Neural cell (in vitro differentiated cells): ENCODE results near the gene SLC2A10. TPM values are rescaled to one million over a fixed set of nuclear protein-coding genes. Genes with fewer than 3 reads are reported as not detected.

ENCODE experiments used
- H2AFZ ChIP-seq: fragments of 200-600, 300-800 bp; sonication (generic), shearing (Covaris generic); 2 replicates; pipeline ENCODE4 v1.6.0; 2014; ENCODE audit warnings: low read depth, mild to moderate bottlenecking, antibody characterized with exemption, low read length, moderate library complexity
- H3F3A ChIP-seq: fragments of 200-600 bp; shearing (Covaris generic); 2 replicates; pipeline ENCODE4 v1.6.1; 2016; ENCODE audit warnings: mild to moderate bottlenecking, moderate library complexity, mixed read lengths, antibody characterized with exemption, low read length; ENCODE audit not compliant: insufficient read depth, poor library complexity, severe bottlenecking
- H3K27ac ChIP-seq: fragments of 200-600, 300-800 bp; sonication (generic), shearing (Covaris generic); 2 replicates; pipeline ENCODE4 v1.5.1; 2014; ENCODE audit warnings: mild to moderate bottlenecking, low read length, moderate library complexity
- H3K27me3 ChIP-seq: fragments of 300-800, 200-600 bp; sonication (generic), shearing (Covaris generic); 2 replicates; pipeline ENCODE4 v1.6.0; 2014; ENCODE audit warnings: mild to moderate bottlenecking, low read depth, low read length, moderate library complexity; ENCODE audit not compliant: insufficient read depth
- H3K36me3 ChIP-seq: fragments of 300-800, 200-600 bp; sonication (generic), shearing (Covaris generic); 2 replicates; pipeline ENCODE4 v1.5.1; 2014; ENCODE audit warnings: mild to moderate bottlenecking, antibody characterized with exemption, low read length, moderate library complexity; ENCODE audit not compliant: insufficient read depth
- H3K4me2 ChIP-seq: fragments of 300-800, 200-600 bp; sonication (generic), shearing (Covaris generic); 2 replicates; pipeline ENCODE4 v1.6.0; 2014; ENCODE audit warnings: mild to moderate bottlenecking, low read length
- H3K4me3 ChIP-seq: fragments of 300-800, 200-600 bp; sonication (generic), shearing (Covaris generic); 2 replicates; pipeline ENCODE4 v1.5.1; 2014; ENCODE audit warnings: mild to moderate bottlenecking, low read length, moderate library complexity
- H3K79me2 ChIP-seq: fragments of 200-600 bp; shearing (Covaris generic); replicated peaks from 2 replicates; pipeline ENCODE4 v1.6.0; 2014; ENCODE audit warnings: mild to moderate bottlenecking, low read length, moderate library complexity; ENCODE audit not compliant: insufficient read depth
- H3K9ac ChIP-seq: fragments of 300-800, 200-600 bp; sonication (generic), shearing (Covaris generic); 2 replicates; pipeline ENCODE4 v1.6.1; 2016; ENCODE audit warnings: mild to moderate bottlenecking, low read length, mixed read lengths
- H3K9me2 ChIP-seq: fragments of 200-600 bp; shearing (Covaris generic); 2 replicates; pipeline ENCODE4 v1.6.1; 2016; ENCODE audit warnings: mild to moderate bottlenecking, low read length, mixed read lengths; ENCODE audit not compliant: insufficient read depth
- H3K9me3 ChIP-seq: fragments of 200-600, 300-800 bp; sonication (generic), shearing (Covaris generic); 2 replicates; pipeline ENCODE4 v1.6.1; 2016; ENCODE audit warnings: mild to moderate bottlenecking, mixed run types, low read length, moderate library complexity, mixed read lengths
- H4K20me1 ChIP-seq: fragments of 200-600 bp; shearing (Covaris generic); 2 replicates; pipeline ENCODE4 v1.6.1; 2016; ENCODE audit warnings: mild to moderate bottlenecking, mixed run types; ENCODE audit not compliant: insufficient read depth
- EP300 ChIP-seq: fragments of 450-650 bp; conservative IDR thresholded peaks from 2 replicates; pipeline ENCODE4 v1.6.1; 2014; ENCODE audit warnings: antibody characterized with exemption, mild to moderate bottlenecking, moderate library complexity; ENCODE audit not compliant: poor library complexity, severe bottlenecking
- EZH2 ChIP-seq: fragments of 200-600, 300-800 bp; shearing (Covaris generic), sonication (generic); IDR thresholded peaks from 2 replicates; pipeline ENCODE4 v1.6.1; 2014; ENCODE audit warnings: antibody characterized with exemption, low read length, borderline replicate concordance, mild to moderate bottlenecking; ENCODE audit not compliant: insufficient read depth, poor library complexity, severe bottlenecking
- MXI1 ChIP-seq: fragments of 450-650 bp; conservative IDR thresholded peaks from 2 replicates; pipeline ENCODE4 v1.6.1; 2014; ENCODE audit warnings: antibody characterized with exemption, mild to moderate bottlenecking; ENCODE audit not compliant: poor library complexity, severe bottlenecking
- POLR2AphosphoS5 ChIP-seq: IDR thresholded peaks from 2 replicates; pipeline ENCODE4 v1.6.1; 2012
- TAF1 ChIP-seq: IDR thresholded peaks from 2 replicates; pipeline ENCODE4 v1.6.1; 2012; ENCODE audit warnings: low read depth
- polyA plus RNA-seq: library from polyadenylated mRNA; depleted of rRNA; stranded (reverse); fragments of >200 nt; gene quantifications from 2 replicates; pipeline ENCODE4 v1.2.3, GENCODE V29; 2014
- TF ChIP-seq, protein P1 (sequence below): fragments of 450-650 bp; IDR thresholded peaks from 2 replicates; pipeline ENCODE4 v1.5.1; 2014; ENCODE audit warnings: antibody characterized with exemption, mild to moderate bottlenecking, moderate library complexity; ENCODE audit not compliant: poor library complexity, severe bottlenecking
- TF ChIP-seq, protein P2 (sequence below): IDR thresholded peaks from 2 replicates; pipeline ENCODE4 v1.6.1; 2012; ENCODE audit warnings: borderline replicate concordance

Gene SLC2A10
- polyA plus RNA-seq, 1 donor from 2014 or later: not detected

DNA sequence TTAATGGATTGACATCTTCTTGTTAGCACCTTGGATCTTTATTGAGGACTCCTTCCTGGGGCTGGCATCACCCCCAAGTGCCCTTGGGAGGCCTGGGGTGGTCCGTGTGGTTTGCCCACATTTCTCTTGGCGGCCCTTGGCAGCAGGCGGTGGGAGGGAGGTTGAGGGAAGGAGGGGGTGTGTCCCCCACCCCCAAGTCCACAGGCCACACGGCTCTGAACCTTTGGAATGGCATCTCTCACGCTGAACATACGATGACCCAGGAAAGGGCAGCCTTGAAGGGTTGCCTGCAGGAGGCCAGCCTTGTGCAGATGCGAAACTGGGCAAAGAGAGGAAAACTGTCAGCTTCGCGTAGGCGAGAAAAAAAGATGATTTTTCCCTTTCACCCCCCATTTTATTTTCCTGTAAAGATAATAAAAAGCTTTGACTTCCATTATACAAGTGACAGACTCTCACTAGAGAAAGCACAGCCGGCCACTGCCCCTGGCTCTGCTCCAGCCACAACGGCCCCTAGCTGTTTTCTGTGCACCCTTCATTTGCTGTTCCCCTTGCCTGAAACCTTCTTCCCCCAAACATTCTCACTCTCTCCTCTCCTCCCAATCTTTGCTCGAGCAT, 56.2 kb downstream of the SLC2A10 start:
- no peaks in the 10 kb centered on the region for H3F3A ChIP-seq
- H3K27me3 ChIP-seq: no peaks in the 10 kb centered on the region
- TF ChIP-seq, protein P1, sequence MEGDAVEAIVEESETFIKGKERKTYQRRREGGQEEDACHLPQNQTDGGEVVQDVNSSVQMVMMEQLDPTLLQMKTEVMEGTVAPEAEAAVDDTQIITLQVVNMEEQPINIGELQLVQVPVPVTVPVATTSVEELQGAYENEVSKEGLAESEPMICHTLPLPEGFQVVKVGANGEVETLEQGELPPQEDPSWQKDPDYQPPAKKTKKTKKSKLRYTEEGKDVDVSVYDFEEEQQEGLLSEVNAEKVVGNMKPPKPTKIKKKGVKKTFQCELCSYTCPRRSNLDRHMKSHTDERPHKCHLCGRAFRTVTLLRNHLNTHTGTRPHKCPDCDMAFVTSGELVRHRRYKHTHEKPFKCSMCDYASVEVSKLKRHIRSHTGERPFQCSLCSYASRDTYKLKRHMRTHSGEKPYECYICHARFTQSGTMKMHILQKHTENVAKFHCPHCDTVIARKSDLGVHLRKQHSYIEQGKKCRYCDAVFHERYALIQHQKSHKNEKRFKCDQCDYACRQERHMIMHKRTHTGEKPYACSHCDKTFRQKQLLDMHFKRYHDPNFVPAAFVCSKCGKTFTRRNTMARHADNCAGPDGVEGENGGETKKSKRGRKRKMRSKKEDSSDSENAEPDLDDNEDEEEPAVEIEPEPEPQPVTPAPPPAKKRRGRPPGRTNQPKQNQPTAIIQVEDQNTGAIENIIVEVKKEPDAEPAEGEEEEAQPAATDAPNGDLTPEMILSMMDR: no peak
- TF ChIP-seq MXI1: no peak
- TF ChIP-seq, protein P2, sequence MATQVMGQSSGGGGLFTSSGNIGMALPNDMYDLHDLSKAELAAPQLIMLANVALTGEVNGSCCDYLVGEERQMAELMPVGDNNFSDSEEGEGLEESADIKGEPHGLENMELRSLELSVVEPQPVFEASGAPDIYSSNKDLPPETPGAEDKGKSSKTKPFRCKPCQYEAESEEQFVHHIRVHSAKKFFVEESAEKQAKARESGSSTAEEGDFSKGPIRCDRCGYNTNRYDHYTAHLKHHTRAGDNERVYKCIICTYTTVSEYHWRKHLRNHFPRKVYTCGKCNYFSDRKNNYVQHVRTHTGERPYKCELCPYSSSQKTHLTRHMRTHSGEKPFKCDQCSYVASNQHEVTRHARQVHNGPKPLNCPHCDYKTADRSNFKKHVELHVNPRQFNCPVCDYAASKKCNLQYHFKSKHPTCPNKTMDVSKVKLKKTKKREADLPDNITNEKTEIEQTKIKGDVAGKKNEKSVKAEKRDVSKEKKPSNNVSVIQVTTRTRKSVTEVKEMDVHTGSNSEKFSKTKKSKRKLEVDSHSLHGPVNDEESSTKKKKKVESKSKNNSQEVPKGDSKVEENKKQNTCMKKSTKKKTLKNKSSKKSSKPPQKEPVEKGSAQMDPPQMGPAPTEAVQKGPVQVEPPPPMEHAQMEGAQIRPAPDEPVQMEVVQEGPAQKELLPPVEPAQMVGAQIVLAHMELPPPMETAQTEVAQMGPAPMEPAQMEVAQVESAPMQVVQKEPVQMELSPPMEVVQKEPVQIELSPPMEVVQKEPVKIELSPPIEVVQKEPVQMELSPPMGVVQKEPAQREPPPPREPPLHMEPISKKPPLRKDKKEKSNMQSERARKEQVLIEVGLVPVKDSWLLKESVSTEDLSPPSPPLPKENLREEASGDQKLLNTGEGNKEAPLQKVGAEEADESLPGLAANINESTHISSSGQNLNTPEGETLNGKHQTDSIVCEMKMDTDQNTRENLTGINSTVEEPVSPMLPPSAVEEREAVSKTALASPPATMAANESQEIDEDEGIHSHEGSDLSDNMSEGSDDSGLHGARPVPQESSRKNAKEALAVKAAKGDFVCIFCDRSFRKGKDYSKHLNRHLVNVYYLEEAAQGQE: no peak
- TF ChIP-seq TAF1: no peak
- TF ChIP-seq POLR2AphosphoS5: no peak
- no peak for TF ChIP-seq EZH2
- no peak for TF ChIP-seq EP300
- no peaks in the 10 kb centered on the region for H3K9me2 ChIP-seq
- no peaks in the 10 kb centered on the region for H3K36me3 ChIP-seq
- no peak overlapping the region for H3K27ac ChIP-seq
- H3K4me2 ChIP-seq: no peak overlapping the region
- H3K79me2 ChIP-seq: no peaks in the 10 kb centered on the region
- no peak overlapping the region for H3K9ac ChIP-seq
- no peaks in the 10 kb centered on the region for H4K20me1 ChIP-seq
- H3K4me3 ChIP-seq: no peak overlapping the region
- H2AFZ ChIP-seq: no peak overlapping the region
- no peaks in the 10 kb centered on the region for H3K9me3 ChIP-seq

DNA sequence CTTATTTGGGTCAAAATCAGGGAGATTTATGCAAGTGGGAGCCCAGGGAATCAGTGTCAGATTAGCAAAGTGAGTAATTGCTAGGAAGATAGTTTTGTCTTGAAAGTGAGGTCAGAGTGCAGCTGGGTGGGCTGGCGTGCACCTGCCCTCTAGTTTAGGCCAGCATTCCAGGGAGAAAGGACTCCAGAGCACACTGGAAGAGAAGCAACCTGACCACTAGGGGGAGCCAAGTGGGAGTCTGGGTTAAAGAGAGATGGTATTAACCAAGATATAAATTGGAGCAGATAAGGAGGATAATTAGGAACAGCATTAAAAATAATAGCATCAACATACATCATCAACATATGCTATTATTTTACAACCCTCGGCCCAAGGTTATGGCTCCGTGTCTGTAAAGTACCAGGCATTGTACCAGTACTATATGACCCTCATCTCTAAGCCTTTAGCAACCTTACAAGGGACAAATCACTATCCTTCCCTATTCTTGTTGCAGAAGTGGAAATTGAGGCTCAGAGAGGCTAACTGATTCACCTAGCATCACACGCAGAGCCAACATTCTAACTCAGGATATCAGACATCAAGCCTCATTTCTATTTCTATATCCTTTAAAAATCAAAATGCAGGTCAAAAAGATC, 57.8 kb downstream of the SLC2A10 start:
- Histone ChIP-seq H3K36me3 (no peaks in the 10 kb centered on the region), H3K27ac (no peak overlapping the region), H3K9me2 (no peaks in the 10 kb centered on the region), H3K4me2 (no peak overlapping the region), H4K20me1 (no peaks in the 10 kb centered on the region), H3K4me3 (no peak overlapping the region), H3F3A (no peaks in the 10 kb centered on the region), H3K9me3 (no peaks in the 10 kb centered on the region), H3K27me3 (no peaks in the 10 kb centered on the region), H3K79me2 (no peaks in the 10 kb centered on the region), H3K9ac (no peak overlapping the region), H2AFZ (no peak overlapping the region)
- no peak for TF ChIP-seq MXI1
- TF ChIP-seq, protein P1: peak; percentile 23
